Activated naive CD4-positive, alpha-beta T cell (primary cell): ENCODE data around the gene REV3L.
"Not testable (repeated sequence)": the region's sequence is repeated elsewhere in the genome, so short reads cannot be mapped to it uniquely, and the experiment has no call there.

Source experiments
- DNase-seq, 4 experiments: peaks; one replicate each; lab custom pipeline; 2025; lab: John Stamatoyannopoulos, UW

REV3L gene

GRCh38 chr6:111494951-111495635 is 12.1 kb upstream of the REV3L start:
- DNase-seq, result no peak

GRCh38 chr6:111492499-111492898 is 9.5 kb upstream of the REV3L start:
- DNase-seq, result no peak

DNA sequence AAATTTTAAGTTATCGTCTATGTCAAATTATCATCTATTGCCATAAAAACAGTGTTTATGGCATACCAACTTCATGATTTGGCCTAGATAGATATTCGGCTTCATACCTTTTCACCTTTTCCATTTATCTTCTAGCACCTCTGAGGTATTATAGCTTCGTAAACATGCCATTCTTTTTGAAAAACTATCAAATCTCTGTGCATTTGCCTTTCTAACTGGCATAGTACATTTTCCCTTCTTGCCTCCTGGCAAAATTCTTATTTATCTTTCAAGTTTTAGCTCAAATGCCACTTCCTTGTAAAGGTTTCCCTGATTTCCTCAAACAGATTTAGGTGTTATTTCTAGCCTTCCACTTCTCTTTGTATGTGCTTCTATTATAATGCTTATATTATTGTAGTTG is 7.0 kb upstream of the REV3L start:
- no peak for DNase-seq

DNA sequence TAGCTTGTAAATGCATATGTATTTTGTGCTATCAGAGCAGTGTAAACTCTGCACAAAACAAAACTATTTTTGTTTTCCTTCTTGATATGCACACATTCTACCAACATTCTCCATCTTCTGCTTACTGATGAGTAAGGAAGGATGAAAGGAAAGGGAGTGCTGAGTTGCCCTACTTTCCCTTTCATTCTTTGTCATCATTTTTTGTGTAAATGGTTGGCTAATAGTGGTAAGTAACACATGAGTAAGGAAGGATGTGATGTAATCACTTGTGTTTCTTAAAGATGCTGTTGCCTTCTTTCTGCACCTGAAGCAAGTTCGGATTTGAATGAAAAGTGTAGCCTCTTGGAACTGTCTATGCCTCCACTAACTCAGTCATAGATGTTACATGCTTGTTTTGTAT is 4.6 kb upstream of the REV3L start:
- no peak for DNase-seq

- DNase-seq, result no peak
Measured at GRCh38 chr6:111486921-111487320, 3.9 kb upstream of the REV3L start.

DNA sequence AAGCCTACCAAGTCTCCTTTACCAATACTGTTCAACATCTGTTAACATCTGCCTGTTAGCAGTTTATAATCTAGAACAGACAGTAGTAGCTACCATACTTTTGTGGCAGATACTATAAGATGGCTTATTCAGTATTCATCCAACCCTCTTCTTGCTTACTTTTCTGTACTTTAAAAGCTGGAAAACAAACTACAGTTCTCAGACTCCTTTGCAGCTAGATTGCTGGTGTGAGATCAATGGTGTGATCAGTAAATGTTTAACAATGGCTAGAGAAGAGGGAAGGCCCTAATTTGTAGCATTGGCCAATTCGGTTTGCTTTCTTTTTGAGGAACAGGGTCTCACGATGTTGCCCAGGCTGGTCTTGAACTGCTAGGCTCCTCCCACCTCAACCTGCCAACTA is 3.5 kb upstream of the REV3L start:
- no peak for DNase-seq

- no peak for DNase-seq
Measured at GRCh38 chr6:111485342-111485741, 2.3 kb upstream of the REV3L start.

- DNase-seq, result no peak
Measured at GRCh38 chr6:111484633-111484930, 1.6 kb upstream of the REV3L start.

DNA sequence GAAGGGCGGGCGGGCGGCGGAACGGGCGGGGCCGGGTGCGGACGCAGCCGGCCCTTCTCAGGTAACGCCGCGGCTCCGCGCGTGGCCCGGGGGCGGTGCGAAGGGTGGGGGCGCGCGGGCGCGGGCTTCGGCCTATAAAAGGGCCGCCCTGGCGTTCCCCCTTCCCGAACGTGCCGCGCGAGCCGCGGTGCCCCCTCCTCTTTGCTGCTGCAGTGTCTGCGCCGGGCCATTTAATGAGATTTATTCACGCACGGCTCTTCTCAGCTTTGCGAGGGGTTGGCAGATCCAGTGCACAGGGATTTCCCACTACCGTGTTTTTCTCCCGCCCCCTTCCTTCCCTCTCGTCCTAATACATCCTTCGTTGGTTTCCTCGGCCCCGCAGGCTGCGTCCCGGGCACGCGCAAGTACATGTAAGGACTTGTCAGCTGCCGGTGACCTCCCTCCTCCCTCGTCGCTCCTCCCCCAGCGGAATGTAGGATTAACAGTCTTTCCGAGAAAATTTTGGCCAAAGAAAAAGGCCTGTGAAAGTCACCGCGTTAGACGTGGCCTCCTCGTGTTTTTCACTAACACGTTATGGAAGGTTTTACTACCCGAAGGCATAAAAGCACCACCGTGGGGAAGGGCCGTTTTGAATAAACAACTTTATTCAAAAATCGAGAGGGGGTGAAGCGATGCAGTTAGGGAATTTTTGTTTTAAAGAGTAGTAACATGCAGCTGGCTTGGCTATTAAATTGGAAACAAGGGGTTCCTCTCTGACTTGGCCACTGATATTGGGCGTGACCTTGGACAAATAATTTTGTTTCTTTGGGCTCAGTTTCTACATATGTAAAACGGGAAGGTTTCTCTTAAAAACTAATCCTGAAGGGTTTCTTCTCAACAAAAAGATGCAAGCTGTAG is 966 bp upstream of the REV3L start:
- peak; percentile 64 to 80 (median 71) for DNase-seq

DNA sequence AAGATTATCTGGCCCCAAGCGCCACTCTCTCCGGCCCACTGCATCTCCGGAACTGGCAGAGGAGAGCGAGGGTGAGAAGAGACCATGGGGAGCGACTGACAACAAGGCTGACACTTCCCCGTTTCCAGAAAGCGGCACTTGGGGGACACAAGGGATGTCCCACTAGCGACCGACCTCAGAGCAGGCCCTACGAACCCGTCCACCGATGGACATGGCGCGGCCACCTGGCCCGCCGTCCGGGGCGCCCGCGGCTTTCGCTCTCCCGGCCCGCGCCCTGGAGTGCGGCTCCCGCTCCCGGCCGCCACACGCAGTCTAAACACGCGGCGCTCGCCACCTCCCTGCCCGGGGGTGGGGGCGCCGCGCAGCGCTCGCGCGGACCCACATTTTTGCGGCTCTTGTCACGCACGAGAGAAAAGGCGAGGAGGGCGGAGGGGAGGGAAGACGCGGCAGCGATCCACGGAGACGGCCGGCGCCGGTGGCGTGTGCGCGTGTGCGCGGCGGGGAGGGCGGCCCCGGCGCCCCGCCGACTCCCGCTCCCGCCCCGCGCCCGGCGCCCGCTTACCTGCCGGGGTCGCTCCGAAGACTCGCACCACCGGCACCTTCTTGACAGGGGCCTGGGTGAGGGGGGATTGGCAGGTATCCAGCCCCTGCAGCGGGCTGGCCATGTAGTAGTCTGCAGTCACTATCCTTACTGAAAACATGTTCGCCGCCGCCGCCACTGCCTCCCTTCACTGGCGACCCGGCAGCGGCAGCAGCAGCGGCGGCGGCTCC is 645 bp downstream of the REV3L start:
- DNase-seq, result peak in 3 of 4 experiments; percentile 40 to 54 (median 43)

- DNase-seq, result no peak
Measured at GRCh38 chr6:111481836-111482187, 1.2 kb downstream of the REV3L start.

DNA sequence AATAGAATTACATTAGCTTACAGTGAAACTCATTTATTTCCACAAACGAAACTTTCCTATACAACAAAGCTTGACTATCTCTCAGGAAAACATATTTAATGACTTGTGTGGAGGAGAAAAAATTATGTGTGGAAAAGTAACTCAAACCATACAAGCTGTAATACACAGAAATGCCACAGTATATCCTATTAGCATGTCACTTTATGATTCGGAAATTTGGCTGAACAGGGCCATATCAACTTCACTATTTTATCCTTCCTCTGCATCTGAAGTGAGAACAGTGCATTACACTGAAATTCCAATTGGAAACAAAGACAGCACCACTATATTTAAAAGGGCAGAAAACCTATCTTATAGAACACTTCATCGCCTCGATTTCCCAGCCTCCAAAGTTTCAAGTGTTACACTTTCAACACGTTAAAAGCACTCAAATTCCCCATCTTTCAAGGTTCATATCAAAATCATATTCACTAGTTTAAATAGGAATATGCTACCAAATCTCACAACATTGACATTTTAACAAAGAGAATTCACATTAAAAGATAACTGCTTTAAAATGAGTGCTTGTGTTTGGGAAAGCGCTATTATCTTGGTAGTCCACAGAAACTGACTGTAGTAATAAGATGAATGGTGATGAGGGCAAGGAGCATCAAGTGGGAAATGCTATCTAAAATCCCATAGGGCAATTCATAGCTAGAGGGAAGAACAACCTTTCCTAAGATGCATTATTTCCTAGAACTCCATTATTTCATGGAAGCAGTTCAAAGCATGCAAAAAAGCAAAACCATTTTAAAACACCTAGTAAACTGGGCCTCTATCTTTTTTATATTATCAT is 1.8 kb downstream of the REV3L start:
- DNase-seq, result no peak

GRCh38 chr6:111478749-111479148 is 4.3 kb downstream of the REV3L start:
- no peak for DNase-seq

- DNase-seq, result no peak
Measured at GRCh38 chr6:111478064-111478476, 4.9 kb downstream of the REV3L start.

DNA sequence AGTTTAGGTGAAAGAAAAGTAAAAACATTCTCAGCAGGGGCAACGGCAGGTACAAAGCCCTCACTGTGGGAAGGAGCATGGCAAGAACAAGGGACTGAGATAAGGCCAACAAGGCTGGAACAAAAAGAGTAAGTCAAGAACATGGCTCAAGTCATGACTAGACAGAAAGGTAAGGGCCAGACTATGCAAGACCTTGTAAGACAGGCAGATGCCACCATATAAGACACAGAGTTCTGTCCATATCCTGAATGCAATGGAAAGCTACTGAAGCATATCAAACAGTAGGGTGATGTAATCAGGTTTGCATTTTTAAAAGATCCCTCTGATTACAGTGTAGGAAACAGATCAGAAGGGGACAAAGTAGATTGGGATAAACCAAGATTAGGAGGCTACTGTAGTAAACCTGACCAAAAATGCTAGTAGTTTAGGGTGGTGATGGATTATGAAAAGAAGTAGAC is 5.5 kb downstream of the REV3L start:
- DNase-seq, result no peak

GRCh38 chr6:111476061-111476460 is 7.0 kb downstream of the REV3L start:
- DNase-seq, result not testable (repeated sequence)

- DNase-seq, result no peak
Measured at GRCh38 chr6:111474771-111475170, 8.2 kb downstream of the REV3L start.

DNA sequence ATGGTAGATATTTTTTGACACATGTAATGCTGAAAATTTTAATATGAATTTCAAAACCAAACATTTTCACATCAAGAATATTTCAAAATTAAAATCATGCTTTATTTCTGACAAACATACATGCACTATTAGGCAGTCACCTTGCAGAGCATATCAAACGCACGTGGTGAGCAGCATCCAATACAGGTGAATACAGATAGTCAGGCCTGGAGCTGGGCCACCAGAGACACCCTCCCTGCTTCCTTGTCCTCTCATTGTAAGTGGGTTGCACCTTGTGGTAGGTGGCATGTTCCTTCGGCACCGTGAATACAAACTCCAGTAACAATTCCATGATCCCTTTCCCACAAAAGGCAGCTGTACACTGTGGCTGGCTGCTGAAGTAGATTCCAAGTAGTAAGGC is 8.9 kb downstream of the REV3L start:
- no peak for DNase-seq

DNA sequence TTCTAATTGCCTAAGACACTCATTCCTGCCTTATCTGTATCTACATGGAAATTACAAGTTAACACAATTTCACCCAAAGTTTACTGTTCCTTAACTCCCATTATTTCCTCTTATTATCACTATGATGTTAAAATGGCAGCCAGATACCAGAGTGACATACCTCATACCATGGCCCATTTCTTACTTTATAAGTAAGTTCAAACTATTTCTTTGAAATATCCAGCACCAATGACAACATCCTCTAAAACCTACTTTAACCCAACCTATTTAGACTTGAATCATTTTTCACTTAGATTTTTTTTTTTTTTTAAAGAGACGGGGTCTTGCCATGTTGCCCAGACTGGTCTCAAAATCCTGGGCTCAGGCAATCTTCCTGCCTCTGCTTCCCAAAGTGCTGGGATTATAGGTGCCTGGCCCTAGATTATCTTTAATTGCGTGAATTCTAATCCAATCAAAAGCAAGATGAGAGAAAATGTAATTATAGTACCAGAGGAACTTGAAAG is 10.0 kb downstream of the REV3L start:
- no peak for DNase-seq

DNA sequence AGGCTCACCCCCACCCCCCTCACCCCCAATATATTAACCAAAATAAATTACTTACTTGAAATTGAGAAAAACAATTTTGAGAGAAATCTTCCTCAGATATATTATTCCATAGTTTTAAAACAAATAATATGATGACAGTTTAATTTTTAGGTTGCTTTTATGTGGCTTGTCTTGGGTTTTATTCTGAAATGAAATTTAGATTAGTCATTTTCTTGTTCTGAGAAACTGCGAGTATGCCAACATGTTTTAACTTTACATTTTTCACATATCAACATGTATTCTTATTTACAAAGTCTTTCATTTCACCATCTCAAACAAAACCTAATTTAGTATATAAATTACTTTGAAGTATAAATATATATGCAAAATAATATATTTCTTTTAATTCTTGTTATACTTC is 11.1 kb downstream of the REV3L start:
- no peak for DNase-seq

- DNase-seq, result no peak
Measured at GRCh38 chr6:111471533-111471932, 11.5 kb downstream of the REV3L start.

- DNase-seq, result no peak
Measured at GRCh38 chr6:111470991-111471390, 12.0 kb downstream of the REV3L start.
